ENCODE results near the gene SLC22A23. TPM values are rescaled to one million over a fixed set of nuclear protein-coding genes. Genes with fewer than 3 reads are reported as not detected.

Gene SLC22A23
- total RNA-seq, 4 donors from 2014 or later = 6.2 to 10.8 (median 7.8) TPM

- H3K4me3 ChIP-seq = no peak overlapping the region
- H3K36me3 ChIP-seq = no peaks in the 10 kb centered on the region
- H3K9me3 ChIP-seq = no peaks in the 10 kb centered on the region
- WGBS, 2 donors (ENCODE audit: low coverage in 1 of 2) = 73% methylated on average over 1 of the region's 1 CpG; no CpG with 5 or more reads in 1 of the 2 donors
- peaks cover 0 to 7% (median 0%) of the 10 kb centered on the region in 3 donors for H3K4me1 ChIP-seq
- no peak for ATAC-seq
- H3K27ac ChIP-seq = no peak overlapping the region
- TF ChIP-seq EP300 (IDR thresholded peaks at IDR 0.05) (no peak), POLR2A (IDR thresholded peaks at IDR 0.05) (no peak), POLR2AphosphoS5 (IDR thresholded peaks at IDR 0.05) (no peak)
- TF ChIP-seq, protein P1, sequence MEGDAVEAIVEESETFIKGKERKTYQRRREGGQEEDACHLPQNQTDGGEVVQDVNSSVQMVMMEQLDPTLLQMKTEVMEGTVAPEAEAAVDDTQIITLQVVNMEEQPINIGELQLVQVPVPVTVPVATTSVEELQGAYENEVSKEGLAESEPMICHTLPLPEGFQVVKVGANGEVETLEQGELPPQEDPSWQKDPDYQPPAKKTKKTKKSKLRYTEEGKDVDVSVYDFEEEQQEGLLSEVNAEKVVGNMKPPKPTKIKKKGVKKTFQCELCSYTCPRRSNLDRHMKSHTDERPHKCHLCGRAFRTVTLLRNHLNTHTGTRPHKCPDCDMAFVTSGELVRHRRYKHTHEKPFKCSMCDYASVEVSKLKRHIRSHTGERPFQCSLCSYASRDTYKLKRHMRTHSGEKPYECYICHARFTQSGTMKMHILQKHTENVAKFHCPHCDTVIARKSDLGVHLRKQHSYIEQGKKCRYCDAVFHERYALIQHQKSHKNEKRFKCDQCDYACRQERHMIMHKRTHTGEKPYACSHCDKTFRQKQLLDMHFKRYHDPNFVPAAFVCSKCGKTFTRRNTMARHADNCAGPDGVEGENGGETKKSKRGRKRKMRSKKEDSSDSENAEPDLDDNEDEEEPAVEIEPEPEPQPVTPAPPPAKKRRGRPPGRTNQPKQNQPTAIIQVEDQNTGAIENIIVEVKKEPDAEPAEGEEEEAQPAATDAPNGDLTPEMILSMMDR (IDR thresholded peaks at IDR 0.05) = no peak
- H3K27me3 ChIP-seq = no peaks in the 10 kb centered on the region
These were observed 11.1 kb upstream of the SLC22A23 start for GRCh38 chr6:3467996-3468395.

- Histone ChIP-seq H3K4me3 (no peak overlapping the region), H3K4me1 (no peaks in the 10 kb centered on the region), H3K9me3 (no peaks in the 10 kb centered on the region), H3K27ac (no peak overlapping the region), H3K36me3 (no peaks in the 10 kb centered on the region), H3K27me3 (no peaks in the 10 kb centered on the region)
- TF ChIP-seq EP300 (IDR thresholded peaks at IDR 0.05) = no peak
- no peak for TF ChIP-seq POLR2A (IDR thresholded peaks at IDR 0.05)
- TF ChIP-seq, protein P1 (IDR thresholded peaks at IDR 0.05) = no peak
- TF ChIP-seq POLR2AphosphoS5 (IDR thresholded peaks at IDR 0.05) = no peak
- no peak for ATAC-seq
- WGBS, 2 donors (ENCODE audit: low coverage in 1 of 2) = 92 to 94% methylated on average over 6 of the region's 6 CpGs
These were observed 9.8 kb upstream of the SLC22A23 start for GRCh38 chr6:3466488-3467219.

GRCh38 chr6:3460253-3460652, 3.4 kb upstream of the SLC22A23 start:
- H3K4me3 ChIP-seq = no peak overlapping the region
- 29% methylated on average over 1 of the region's 1 CpG; no CpG with 5 or more reads in 1 of the 2 donors for WGBS, 2 donors (ENCODE audit: low coverage in 1 of 2)
- TF ChIP-seq POLR2AphosphoS5 (IDR thresholded peaks at IDR 0.05) (no peak), EP300 (IDR thresholded peaks at IDR 0.05) (no peak), POLR2A (IDR thresholded peaks at IDR 0.05) (no peak)
- TF ChIP-seq, protein P1 (IDR thresholded peaks at IDR 0.05) = no peak
- H3K9me3 ChIP-seq = no peaks in the 10 kb centered on the region
- ATAC-seq = no peak
- no peaks in the 10 kb centered on the region for H3K36me3 ChIP-seq
- peaks cover 0 to 23% (median 9%) of the 10 kb centered on the region in 3 donors for H3K4me1 ChIP-seq
- H3K27me3 ChIP-seq = no peaks in the 10 kb centered on the region
- H3K27ac ChIP-seq = no peak overlapping the region

GRCh38 chr6:3458706-3459421, 2.0 kb upstream of the SLC22A23 start:
- H3K9me3 ChIP-seq = no peaks in the 10 kb centered on the region
- H3K27me3 ChIP-seq = no peaks in the 10 kb centered on the region
- no peaks in the 10 kb centered on the region for H3K36me3 ChIP-seq
- WGBS, 2 donors (ENCODE audit: low coverage in 1 of 2) = 69 to 73% methylated on average over 5 to 6 of the region's 6 CpGs
- peaks cover 0 to 37% (median 19%) of the 10 kb centered on the region in 3 donors for H3K4me1 ChIP-seq
- ATAC-seq = no peak
- no peak overlapping the region for H3K4me3 ChIP-seq
- TF ChIP-seq, protein P1 (IDR thresholded peaks at IDR 0.05) = no peak
- TF ChIP-seq POLR2AphosphoS5 (IDR thresholded peaks at IDR 0.05) (no peak), EP300 (IDR thresholded peaks at IDR 0.05) (no peak), POLR2A (IDR thresholded peaks at IDR 0.05) (no peak)
- H3K27ac ChIP-seq = no peak overlapping the region

All from gastroesophageal sphincter (tissue), 4 donors.